GM12892 (cell line): ENCODE results near the gene LZTR1.

Experiments used
- DNase-seq: peaks from one replicate; pipeline ENCODE4 v3.0.0; 2011; ENCODE audit not compliant: insufficient read length
- FAIRE-seq: peaks from 2 replicates; lab custom pipeline; 2011; peaks lifted over from hg19 to GRCh38; lab: Jason Lieb, UNC
- POLR2A ChIP-seq: IDR thresholded peaks from 2 replicates; pipeline ENCODE4 v1.6.1; 2011; ENCODE audit warnings: low read depth, low read length, control low read depth
- POLR2AphosphoS5 ChIP-seq: IDR thresholded peaks from 2 replicates; pipeline ENCODE4 v1.6.1; 2011; ENCODE audit warnings: low read depth, low read length, control low read depth
- TAF1 ChIP-seq: IDR thresholded peaks from 2 replicates; pipeline ENCODE4 v1.6.1; 2011; ENCODE audit warnings: low read depth, mild to moderate bottlenecking, control low read depth, low read length, borderline replicate concordance

Gene LZTR1

DNA sequence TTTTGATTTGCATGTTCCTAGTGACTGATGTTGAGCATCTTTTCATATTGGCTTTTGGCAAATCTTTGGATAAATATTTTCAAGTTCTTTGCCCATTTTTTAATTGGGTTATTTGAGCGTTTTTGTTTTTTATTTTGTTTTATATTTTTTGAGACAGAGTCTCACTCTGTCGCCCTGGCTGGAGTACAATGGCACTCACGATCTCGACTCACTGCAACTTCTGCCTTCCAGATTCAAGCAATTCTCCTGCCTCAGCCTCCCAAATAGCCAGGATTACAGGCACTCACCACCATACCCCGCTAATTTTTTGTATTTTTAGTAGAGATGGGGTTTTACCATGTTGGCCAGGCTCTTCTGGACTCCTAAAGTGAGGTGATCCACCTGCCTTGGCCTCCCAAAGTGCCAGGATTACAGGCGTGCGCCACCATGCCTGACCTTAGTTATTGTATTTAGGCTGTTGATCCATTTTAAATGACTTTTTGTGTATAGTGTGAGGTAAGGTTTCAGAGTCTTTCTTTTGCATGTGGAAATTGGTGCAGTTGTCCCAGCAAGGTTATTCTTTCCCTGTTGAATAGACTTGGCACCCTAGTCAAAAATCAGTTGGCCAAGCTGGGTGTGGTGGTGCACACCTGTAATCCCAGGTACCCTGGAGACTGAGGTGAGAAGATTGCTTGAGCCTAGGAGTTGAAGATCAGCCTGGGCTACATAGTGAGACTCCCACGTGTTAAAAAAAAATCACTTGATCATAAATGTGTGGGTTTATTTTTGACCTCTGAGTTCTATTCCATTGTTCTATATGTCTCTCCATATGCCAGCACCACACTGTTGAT, 38.8 kb upstream of the LZTR1 start:
- DNase-seq (no peak), FAIRE-seq (no peak)
- TF ChIP-seq POLR2AphosphoS5 (no peak), POLR2A (no peak), TAF1 (no peak)

DNA sequence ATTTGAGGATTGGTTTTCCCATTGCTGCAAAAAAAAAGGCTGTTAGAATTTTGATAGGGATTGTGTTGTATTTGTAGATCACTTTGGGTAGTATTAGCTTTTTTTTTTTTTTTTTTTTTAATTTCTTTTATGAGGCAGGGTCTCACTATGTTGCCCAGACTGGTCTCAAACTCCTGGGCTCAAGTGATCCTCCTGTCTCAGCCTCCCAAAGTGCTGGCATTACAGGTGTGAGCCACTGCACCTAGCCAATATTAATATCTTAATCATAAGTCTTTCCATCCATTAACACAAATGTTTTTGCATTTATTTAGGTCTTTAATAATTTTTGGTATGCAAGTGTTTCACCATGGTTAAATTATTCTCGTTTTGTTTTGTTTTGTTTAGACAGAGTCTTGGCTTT, 38.1 kb upstream of the LZTR1 start:
- FAIRE-seq: no peak
- TF ChIP-seq TAF1: no peak
- TF ChIP-seq POLR2AphosphoS5: no peak
- no peak for TF ChIP-seq POLR2A

DNA sequence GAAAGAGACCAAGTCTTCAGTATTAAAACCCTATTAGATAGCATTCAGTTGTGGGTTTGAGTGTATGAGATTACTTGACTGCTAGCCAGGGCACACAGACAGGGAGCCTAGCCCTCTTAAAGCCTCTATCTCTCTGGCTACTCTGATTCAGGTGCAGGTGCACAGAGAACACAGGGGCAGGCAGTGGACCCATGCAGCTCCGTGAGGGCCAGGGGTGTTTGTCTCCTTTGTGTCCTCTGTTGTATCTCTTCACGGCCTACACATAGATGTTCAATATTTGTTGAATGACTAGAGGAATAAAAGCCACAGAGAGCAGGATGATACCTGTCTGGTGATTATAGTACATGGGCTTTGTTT, 36.5 kb upstream of the LZTR1 start:
- FAIRE-seq (no peak), DNase-seq (no peak)
- TF ChIP-seq POLR2A (no peak), TAF1 (no peak), POLR2AphosphoS5 (no peak)

More for the DNA sequence above, 38.1 kb upstream of the LZTR1 start:
- no peak for DNase-seq

DNA sequence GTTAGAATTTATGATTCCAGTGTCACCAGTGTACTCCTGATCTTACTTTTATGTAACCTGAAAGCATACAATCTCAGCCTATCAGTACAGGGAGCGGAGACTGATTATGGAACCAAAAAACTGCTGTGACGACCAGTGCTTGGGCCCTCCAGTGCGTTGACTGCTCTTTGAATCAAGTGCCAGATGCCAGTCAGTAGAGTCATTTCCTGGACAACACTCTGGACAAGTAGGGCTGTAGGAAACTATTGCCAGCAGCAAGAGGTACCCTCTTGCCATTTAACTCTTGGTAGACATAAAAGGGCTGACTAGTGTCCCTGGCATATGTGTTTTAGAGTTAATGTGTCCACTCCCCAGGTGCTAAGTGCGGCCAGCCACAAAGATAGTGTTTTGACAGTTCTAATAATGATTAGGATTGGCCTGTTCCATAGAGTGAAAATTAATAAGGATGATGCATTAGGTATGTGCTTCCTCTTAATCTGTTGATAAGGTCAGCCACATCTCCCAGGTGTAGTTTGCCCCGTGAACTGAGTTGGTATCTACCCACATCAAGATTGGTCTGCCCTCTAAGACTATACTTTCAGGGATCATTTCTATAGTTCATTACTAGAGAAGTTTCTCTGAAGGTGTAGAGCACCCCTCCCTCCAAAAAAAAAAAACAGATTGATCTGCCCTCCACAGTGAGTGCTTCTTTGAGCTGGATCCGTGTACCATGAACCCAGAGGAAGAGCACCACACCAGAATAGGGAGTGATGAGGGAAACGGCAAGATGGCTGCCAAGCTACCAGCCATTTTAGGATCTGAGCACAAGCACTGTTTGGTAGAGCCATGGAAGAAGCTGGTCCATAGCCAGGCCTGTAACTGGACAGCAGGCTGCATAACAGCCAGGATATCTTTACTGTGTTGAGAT, 35.8 kb upstream of the LZTR1 start:
- DNase-seq: no peak
- no peak for FAIRE-seq
- TF ChIP-seq POLR2AphosphoS5 (no peak), POLR2A (no peak), TAF1 (no peak)

DNA sequence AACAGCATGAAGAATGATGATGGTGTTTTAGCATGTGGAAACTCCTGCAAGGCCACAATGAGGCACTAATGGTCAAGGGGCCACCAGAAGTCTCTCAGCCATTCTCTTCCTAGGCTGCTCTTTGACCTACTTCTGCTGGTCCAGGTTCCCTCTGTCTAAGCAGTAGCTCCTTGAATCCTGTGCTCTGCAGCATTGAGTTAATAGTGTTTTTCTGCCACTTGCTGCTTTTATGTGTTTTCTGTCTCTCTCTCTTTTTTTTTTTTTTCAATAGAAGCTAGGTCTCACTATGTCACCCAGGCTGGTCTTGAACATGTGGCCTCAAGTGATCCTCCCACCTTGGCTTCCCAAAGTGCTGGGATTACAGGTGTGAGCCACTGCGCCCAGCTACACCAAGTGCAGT, 35.1 kb upstream of the LZTR1 start:
- FAIRE-seq (no peak), DNase-seq (no peak)
- TF ChIP-seq TAF1 (no peak), POLR2A (no peak), POLR2AphosphoS5 (no peak)

DNA sequence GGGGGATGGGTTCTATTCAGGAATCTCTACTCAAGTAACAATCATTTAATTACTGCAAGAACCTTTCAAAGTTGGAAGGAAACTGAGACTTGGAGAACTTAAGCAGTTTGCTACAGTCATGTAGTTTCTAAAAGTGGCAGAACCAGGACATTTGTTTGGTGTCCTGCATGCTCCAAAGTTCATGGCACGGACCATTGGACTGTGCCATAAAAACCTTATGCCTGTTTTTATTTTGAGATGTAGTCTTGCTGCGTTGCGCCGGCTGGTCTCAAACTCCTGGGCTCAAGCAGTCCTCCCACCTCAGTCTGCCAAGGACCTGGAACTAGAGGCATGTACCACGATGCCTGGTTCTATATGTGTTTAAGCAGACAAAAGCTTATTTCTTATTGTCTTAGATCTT, 33.6 kb upstream of the LZTR1 start:
- no peak for FAIRE-seq
- DNase-seq: no peak
- TF ChIP-seq TAF1 (no peak), POLR2AphosphoS5 (no peak), POLR2A (no peak)

DNA sequence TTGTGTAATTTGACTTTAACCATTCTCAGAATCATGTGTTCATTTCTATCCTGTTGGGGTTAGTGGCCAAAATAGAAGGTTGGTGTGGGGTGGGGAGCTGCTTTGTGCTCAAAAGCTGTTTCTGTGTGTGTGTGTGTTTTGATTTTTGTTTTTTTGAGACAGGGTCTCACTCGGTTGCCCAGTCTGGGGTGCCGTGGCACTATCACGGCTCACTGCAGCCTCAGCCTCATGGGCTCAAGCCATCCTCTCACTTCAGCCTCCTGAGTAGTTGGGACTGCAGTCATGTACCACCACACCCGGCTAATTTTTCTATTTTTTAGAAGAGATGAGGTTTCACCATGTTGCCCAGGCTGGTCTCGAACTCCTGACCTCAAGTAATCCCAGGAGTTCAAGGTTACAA, 33.1 kb upstream of the LZTR1 start:
- TF ChIP-seq POLR2A: no peak
- TF ChIP-seq TAF1: no peak
- no peak for FAIRE-seq
- DNase-seq: no peak

DNA sequence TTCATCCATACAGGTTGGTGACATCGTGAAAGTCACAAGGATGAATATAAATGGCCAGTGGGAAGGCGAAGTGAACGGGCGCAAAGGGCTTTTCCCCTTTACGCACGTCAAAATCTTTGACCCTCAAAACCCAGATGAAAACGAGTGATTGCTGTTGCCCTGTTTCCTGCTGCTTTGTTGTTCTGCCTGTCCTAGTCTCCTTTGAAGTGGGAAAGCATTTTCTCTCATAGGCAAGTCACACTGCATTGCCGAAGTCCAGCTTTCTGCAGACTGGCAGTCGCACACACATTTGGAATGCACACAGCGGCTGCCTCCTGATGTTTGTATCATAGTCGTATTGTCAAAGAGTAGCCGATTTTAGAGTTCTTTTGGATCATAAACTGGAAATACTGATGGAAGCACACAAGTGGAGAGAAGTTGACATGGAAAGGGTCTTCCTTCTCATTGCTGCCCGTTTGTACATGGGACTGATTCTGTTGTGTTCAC, 32.4 kb upstream of the LZTR1 start:
- no peak for TF ChIP-seq POLR2AphosphoS5
- FAIRE-seq (no peak), DNase-seq (no peak)

DNA sequence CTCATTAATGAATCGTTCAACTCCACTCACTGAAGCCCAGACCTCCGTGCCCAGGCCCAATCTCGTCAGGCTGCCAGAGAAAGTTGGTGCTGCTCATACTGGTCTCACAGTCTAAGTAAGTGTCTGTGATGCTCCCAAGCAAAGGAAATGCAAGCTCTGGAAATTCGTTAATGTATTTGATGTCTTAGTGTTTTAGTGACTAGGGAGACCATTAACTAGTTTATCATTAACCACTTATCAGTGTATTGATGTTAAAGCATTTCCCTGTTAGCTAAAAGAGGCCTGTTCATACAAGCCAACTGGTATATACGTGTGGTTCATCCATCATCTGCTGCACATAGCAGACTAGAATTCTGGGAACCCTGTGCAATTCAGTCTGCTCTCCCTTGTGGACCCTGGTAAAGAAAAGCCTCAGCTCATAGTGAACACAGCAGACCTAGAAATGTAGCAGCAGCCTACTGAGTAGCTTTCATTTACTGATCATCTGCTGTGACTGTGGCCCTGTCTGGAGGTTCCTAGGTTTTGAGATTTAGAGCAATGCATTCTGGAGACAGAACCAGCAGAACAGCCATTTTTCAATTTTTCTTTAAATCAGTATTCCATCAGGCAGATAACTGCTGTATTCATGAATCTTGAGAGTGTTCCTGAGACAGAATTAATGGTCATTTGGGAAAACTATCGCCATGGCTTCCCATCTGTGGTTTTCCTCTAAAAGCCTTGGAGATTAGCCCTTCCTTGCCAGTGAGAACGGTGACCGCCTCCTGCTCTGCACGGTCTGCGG, 30.8 kb upstream of the LZTR1 start:
- TF ChIP-seq POLR2AphosphoS5: no peak
- FAIRE-seq (no peak), DNase-seq (no peak)

DNA sequence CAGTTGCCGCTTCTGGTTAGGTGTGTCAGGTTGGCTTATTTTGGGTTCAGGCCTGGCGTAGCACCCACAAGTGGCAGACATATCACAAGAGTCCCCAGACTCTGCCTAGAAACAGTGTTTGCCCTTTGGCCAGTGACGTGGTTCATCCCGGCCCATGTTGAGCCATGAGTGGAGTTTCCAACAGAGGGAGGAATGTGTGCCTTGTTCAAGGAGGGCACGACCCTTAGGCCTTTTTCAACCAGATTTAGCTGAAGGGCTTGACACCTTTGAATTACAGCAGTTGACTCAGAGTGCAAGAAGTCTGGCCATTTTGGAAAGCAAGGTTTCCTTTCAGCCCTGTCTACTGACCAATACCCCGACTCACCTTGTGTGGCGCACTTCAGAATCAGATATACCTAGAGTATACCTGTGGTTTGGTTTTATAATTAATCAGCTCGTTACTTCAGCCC, 30.1 kb upstream of the LZTR1 start:
- FAIRE-seq: no peak
- TF ChIP-seq POLR2AphosphoS5: no peak
- DNase-seq: no peak

DNA sequence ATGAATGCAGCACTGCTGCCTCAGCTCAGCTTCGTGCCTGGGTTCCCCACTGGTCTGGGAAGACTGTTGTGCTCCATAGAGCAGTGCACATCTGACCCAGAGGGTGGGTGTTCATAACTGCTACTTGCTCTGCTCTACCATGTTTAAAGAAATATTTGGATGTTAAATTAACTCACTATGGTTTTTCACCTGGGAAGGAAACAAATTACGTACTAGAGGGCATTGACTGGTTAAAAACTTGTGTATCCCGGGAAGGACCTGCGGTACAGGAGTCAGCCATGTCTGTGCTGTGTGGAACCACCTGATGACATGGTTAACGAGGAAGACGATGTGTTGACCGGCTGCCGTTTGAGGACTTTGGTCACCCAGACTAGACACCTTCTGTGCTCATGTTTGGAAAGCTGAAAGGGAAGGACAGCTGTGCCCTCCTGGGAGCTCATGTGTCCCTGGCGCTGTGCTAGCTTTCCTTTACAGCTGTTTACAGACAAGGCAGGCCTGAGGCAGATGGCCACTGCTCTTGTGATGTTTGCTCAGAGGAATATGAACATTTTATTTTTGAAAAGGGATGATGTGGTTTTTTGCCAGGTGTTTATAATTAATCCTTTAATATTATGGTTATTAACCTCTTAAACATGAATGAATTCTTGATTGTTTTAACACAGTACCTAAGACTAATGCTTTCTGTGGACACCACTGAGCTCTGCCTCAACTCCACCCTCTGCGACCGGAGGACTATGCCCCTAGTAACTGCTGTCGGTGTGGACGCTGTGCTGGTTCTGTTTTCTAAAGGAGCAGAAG, 29.4 kb upstream of the LZTR1 start:
- TF ChIP-seq POLR2A (no peak), TAF1 (no peak), POLR2AphosphoS5 (no peak)
- DNase-seq: no peak
- no peak for FAIRE-seq
